CD8-positive, alpha-beta memory T cell (primary cell): ENCODE results near the gene NRSN2. TPM values are rescaled to one million over a fixed set of nuclear protein-coding genes. Genes with fewer than 3 reads are reported as not detected.
A peak's percentile ranks its signal among the peaks of the same experiment; 100 is the strongest.
"Not testable (repeated sequence)": the region's sequence is repeated elsewhere in the genome, so short reads cannot be mapped to it uniquely, and the experiment has no call there.

Source experiments
- CTCF ChIA-PET: fragments of 350-600 bp; sonication (Branson Sonifier 250); formaldehyde crosslinking; loops from one replicate; lab custom pipeline; 2021; ENCODE audit warnings: antibody characterized with exemption; lab: Charles Lee
- POLR2A ChIA-PET: fragments of 350-600 bp; sonication (Branson Sonifier 250); formaldehyde crosslinking; loops from one replicate; lab custom pipeline; 2021; ENCODE audit warnings: antibody characterized with exemption; lab: Charles Lee
- DNase-seq, 5 donors: peaks; one replicate each; pipeline versions ENCODE4 v3.0.0 to v3.0.0-alpha.2; 2020 to 2022; ENCODE audit warnings: mixed read lengths in 1 of 5
- H3K27ac ChIP-seq: one replicate; pipeline ENCODE4 v1.7.0; 2013; ENCODE audit warnings: low read depth, mild to moderate bottlenecking, low read length, moderate library complexity
- H3K27me3 ChIP-seq: 2 replicates; pipeline ENCODE4 v1.7.0; 2013; ENCODE audit warnings: low read length, mild to moderate bottlenecking; ENCODE audit not compliant: insufficient read depth, poor library complexity, severe bottlenecking
- H3K36me3 ChIP-seq: 2 replicates; pipeline ENCODE4 v1.7.0; 2013; ENCODE audit warnings: mild to moderate bottlenecking, low read length, moderate library complexity; ENCODE audit not compliant: insufficient read depth
- H3K4me1 ChIP-seq: 2 replicates; pipeline ENCODE4 v1.7.0; 2013; ENCODE audit warnings: mild to moderate bottlenecking, low read length, moderate library complexity; ENCODE audit not compliant: insufficient read depth
- H3K4me3 ChIP-seq: 2 replicates; pipeline ENCODE4 v1.7.0; 2013; ENCODE audit warnings: mild to moderate bottlenecking, low read length
- H3K9me3 ChIP-seq: 2 replicates; pipeline ENCODE4 v1.7.0; 2013; ENCODE audit warnings: mild to moderate bottlenecking, low read length
- H3K27ac Mint-ChIP-seq, 8 donors: one replicate each; pipeline ENCODE4 v1.8.0; 2020 to 2021; ENCODE audit warnings: mixed read lengths in 8 of 8, mild to moderate bottlenecking in 6 of 8, inconsistent platforms in 3 of 8, moderate library complexity in 3 of 8
- H3K27me3 Mint-ChIP-seq, 2 donors: one replicate each; pipeline ENCODE4 v1.8.0; 2020 to 2021; ENCODE audit warnings: mixed read lengths in 2 of 2, mild to moderate bottlenecking in 1 of 2, moderate library complexity in 1 of 2
- H3K36me3 Mint-ChIP-seq, 3 donors: one replicate each; pipeline ENCODE4 v1.8.0; 2020 to 2021; ENCODE audit warnings: mixed read lengths in 3 of 3, inconsistent platforms in 1 of 3, mild to moderate bottlenecking in 1 of 3
- H3K4me1 Mint-ChIP-seq, 3 donors: one replicate each; pipeline ENCODE4 v1.8.0; 2020 to 2021; ENCODE audit warnings: mixed read lengths in 3 of 3, inconsistent platforms in 1 of 3, mild to moderate bottlenecking in 1 of 3
- H3K4me3 Mint-ChIP-seq, 7 donors: one replicate each; pipeline ENCODE4 v1.8.0; 2020 to 2021; ENCODE audit warnings: mixed read lengths in 7 of 7, mild to moderate bottlenecking in 6 of 7, moderate library complexity in 4 of 7, inconsistent platforms in 2 of 7
- H3K9me3 Mint-ChIP-seq, 5 donors: one replicate each; pipeline ENCODE4 v1.8.0; 2020 to 2022; ENCODE audit warnings: mixed read lengths in 5 of 5, mild to moderate bottlenecking in 3 of 5, moderate library complexity in 2 of 5, inconsistent platforms in 1 of 5
- polyA plus RNA-seq: library from polyadenylated mRNA; unstranded; fragments of 300-500 nt; fragmentation: Illumina TruSeq; gene quantifications from one replicate; pipeline ENCODE4 v1.2.3, GENCODE V29; 2021
- total RNA-seq, 2 experiments: library from RNA; stranded (reverse); gene quantifications; one replicate each; pipeline ENCODE4 v1.2.3, GENCODE V29; 2021

The NRSN2 gene
- total and polyA plus RNA-seq, 3 experiments from 2014 or later, result 1.0 to 9.5 (median 7.6) TPM

GRCh38 chr20:376089-376488, 29.2 kb downstream of the NRSN2 start:
- DNase-seq, result no peak
- Histone ChIP-seq H3K27me3 (no peaks in the 10 kb centered on the region), H3K9me3 (no peaks in the 10 kb centered on the region), H3K36me3 (no peaks in the 10 kb centered on the region), H3K4me1 (peaks cover 16% of the 10 kb centered on the region), H3K27ac (peak overlapping the region; percentile 54), H3K4me3 (no peak overlapping the region)
- POLR2A ChIA-PET, result no interaction called here
- H3K4me3 Mint-ChIP-seq, result peak overlapping the region in 1 of 7 donors; percentile 82
- no peaks in the 10 kb centered on the region for H3K9me3 Mint-ChIP-seq
- H3K27ac Mint-ChIP-seq, result no peak overlapping the region
- H3K4me1 Mint-ChIP-seq, result peaks cover 0 to 2% (median 0%) of the 10 kb centered on the region in 3 donors
- H3K27me3 Mint-ChIP-seq, result no peaks in the 10 kb centered on the region
- no peaks in the 10 kb centered on the region for H3K36me3 Mint-ChIP-seq
- CTCF ChIA-PET, result no interaction called here

DNA sequence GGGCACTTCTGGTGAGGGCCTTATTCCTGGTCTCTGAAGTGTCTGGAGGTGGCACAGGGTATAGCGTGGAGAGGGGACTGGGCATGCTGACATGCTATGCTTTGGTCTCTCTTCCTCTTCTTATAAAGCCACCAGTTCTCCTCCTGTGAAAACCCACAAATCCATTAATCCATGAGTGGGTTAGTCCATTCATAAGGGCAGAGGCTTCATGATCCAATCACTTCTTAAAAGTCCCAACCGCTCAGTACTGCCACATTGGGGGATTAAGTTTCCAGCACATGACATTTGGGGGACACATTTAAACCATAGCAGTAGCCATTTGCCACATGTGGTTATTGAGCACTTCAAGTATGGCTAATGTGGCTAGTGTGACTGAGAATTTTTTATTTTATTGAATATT, 29.8 kb downstream of the NRSN2 start:
- peak overlapping the region in 1 of 8 donors; percentile 67 for H3K27ac Mint-ChIP-seq
- no peaks in the 10 kb centered on the region for H3K36me3 Mint-ChIP-seq
- peak overlapping the region in 1 of 7 donors; percentile 82 for H3K4me3 Mint-ChIP-seq
- CTCF ChIA-PET, result no interaction called here
- Histone ChIP-seq H3K4me1 (peaks cover 15% of the 10 kb centered on the region), H3K27ac (no peak overlapping the region), H3K9me3 (no peaks in the 10 kb centered on the region), H3K4me3 (no peak overlapping the region), H3K27me3 (no peaks in the 10 kb centered on the region), H3K36me3 (no peaks in the 10 kb centered on the region)
- DNase-seq, result peak in 1 of 5 donors; percentile 9
- H3K4me1 Mint-ChIP-seq, result peaks cover 0 to 2% (median 0%) of the 10 kb centered on the region in 3 donors
- POLR2A ChIA-PET, result no interaction called here
- H3K9me3 Mint-ChIP-seq, result no peaks in the 10 kb centered on the region
- no peaks in the 10 kb centered on the region for H3K27me3 Mint-ChIP-seq

DNA sequence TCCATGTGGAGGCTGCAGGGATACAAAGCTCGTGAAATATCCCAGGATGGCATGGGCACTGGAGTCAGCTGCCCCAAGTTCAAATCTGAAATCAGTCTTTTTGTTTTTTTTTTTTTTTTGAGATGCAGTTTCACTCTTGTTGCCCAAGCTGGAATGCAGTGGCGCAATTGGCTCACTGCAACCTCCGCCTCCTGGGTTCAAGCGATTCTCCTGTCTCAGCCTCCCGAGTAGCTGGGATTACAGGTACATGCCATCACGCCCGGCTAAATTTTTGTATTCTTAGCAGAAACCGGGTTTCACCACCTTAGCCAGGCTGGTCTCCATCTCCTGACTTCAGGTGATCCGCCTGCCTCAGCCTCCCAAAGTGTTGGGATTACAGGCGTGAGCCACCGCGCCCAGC, 30.7 kb downstream of the NRSN2 start:
- H3K4me3 Mint-ChIP-seq, result peak overlapping the region in 1 of 7 donors; percentile 11
- H3K27me3 ChIP-seq, H3K27ac ChIP-seq, H3K27ac Mint-ChIP-seq, H3K27me3 Mint-ChIP-seq, H3K36me3 ChIP-seq, H3K4me1 Mint-ChIP-seq, CTCF ChIA-PET, H3K9me3 Mint-ChIP-seq, H3K4me3 ChIP-seq, H3K9me3 ChIP-seq, H3K36me3 Mint-ChIP-seq, POLR2A ChIA-PET: not testable (repeated sequence)
- H3K4me1 ChIP-seq, result peaks cover 12% of the 10 kb centered on the region
- DNase-seq, result peak in 1 of 5 donors; percentile 3

GRCh38 chr20:378961-379336, 32.0 kb downstream of the NRSN2 start:
- POLR2A ChIA-PET, result no interaction called here
- Histone ChIP-seq H3K9me3 (no peaks in the 10 kb centered on the region), H3K4me1 (peaks cover 5% of the 10 kb centered on the region), H3K27me3 (no peaks in the 10 kb centered on the region), H3K27ac (peak overlapping the region; percentile 65), H3K4me3 (no peak overlapping the region), H3K36me3 (no peaks in the 10 kb centered on the region)
- Mint-ChIP-seq H3K4me3 (peak overlapping the region in 2 of 7 donors; percentile 82 to 89), H3K9me3 (no peaks in the 10 kb centered on the region), H3K4me1 (peaks cover 0 to 12% (median 5%) of the 10 kb centered on the region in 3 donors), H3K27ac (no peak overlapping the region), H3K36me3 (no peaks in the 10 kb centered on the region), H3K27me3 (no peaks in the 10 kb centered on the region)
- peak in 1 of 5 donors; percentile 28 for DNase-seq
- CTCF ChIA-PET, result no interaction called here

- H3K36me3 Mint-ChIP-seq, result peaks cover 0 to 5% (median under 1%) of the 10 kb centered on the region in 3 donors
- Histone ChIP-seq H3K9me3 (no peaks in the 10 kb centered on the region), H3K4me3 (peak overlapping the region; percentile 53), H3K27me3 (no peaks in the 10 kb centered on the region), H3K36me3 (no peaks in the 10 kb centered on the region), H3K4me1 (peaks cover 5% of the 10 kb centered on the region), H3K27ac (peak overlapping the region; percentile 74)
- H3K27ac Mint-ChIP-seq, result peak overlapping the region in 5 of 8 donors; percentile 29 to 84 (median 70)
- ChIA-PET POLR2A (interaction anchor here (0.7 to 1.2 kb wide), 3 partner anchors 27 to 163 kb away, joined by 3 read pairs; no protein-coding TSS in a partner anchor), CTCF (interaction anchor here (0.6 to 4.5 kb wide), 7 partner anchors 9 to 264 kb away, joined by 3 to 17 read pairs (median 3); no protein-coding TSS in a partner anchor)
- H3K9me3 Mint-ChIP-seq, result no peaks in the 10 kb centered on the region
- H3K4me1 Mint-ChIP-seq, result peaks cover 1 to 16% (median 5%) of the 10 kb centered on the region in 3 donors
- H3K27me3 Mint-ChIP-seq, result peaks cover 0 to 2% of the 10 kb centered on the region in 2 donors
- DNase-seq, result peak; percentile 31 to 65 (median 38)
- peak overlapping the region; percentile 80 to 93 (median 85) for H3K4me3 Mint-ChIP-seq
These were observed 34.1 kb downstream of the NRSN2 start for GRCh38 chr20:380763-381580.

- H3K27ac Mint-ChIP-seq, result peak overlapping the region; percentile 56 to 92 (median 84)
- Histone ChIP-seq H3K27ac (peak overlapping the region; percentile 74), H3K9me3 (no peaks in the 10 kb centered on the region), H3K4me1 (peaks cover 5% of the 10 kb centered on the region), H3K27me3 (no peaks in the 10 kb centered on the region), H3K36me3 (no peaks in the 10 kb centered on the region), H3K4me3 (peak overlapping the region; percentile 53)
- no peaks in the 10 kb centered on the region for H3K9me3 Mint-ChIP-seq
- peaks cover 1 to 16% (median 5%) of the 10 kb centered on the region in 3 donors for H3K4me1 Mint-ChIP-seq
- H3K4me3 Mint-ChIP-seq, result peak overlapping the region; percentile 78 to 93 (median 85)
- H3K27me3 Mint-ChIP-seq, result peaks cover 0 to 2% of the 10 kb centered on the region in 2 donors
- peaks cover 0 to 7% (median 2%) of the 10 kb centered on the region in 3 donors for H3K36me3 Mint-ChIP-seq
- CTCF ChIA-PET, result interaction anchor here (0.9 to 4.5 kb wide), 4 partner anchors 9 to 50 kb away, joined by 3 to 17 read pairs (median 4); no protein-coding TSS in a partner anchor
- POLR2A ChIA-PET, result interaction anchor here (1.2 kb wide), 1 partner anchor 26 kb away, joined by 3 read pairs; no protein-coding TSS in a partner anchor
- DNase-seq, result peak; percentile 52 to 85 (median 65)
These were observed 34.8 kb downstream of the NRSN2 start for GRCh38 chr20:381581-382290.

- H3K4me3 Mint-ChIP-seq, result peak overlapping the region; percentile 78 to 93 (median 85)
- no peaks in the 10 kb centered on the region for H3K9me3 ChIP-seq
- peaks cover 1 to 16% (median 5%) of the 10 kb centered on the region in 3 donors for H3K4me1 Mint-ChIP-seq
- no peaks in the 10 kb centered on the region for H3K9me3 Mint-ChIP-seq
- no peaks in the 10 kb centered on the region for H3K27me3 ChIP-seq
- H3K4me1 ChIP-seq, result peaks cover 5% of the 10 kb centered on the region
- H3K27ac ChIP-seq, result peak overlapping the region; percentile 48
- no peaks in the 10 kb centered on the region for H3K36me3 ChIP-seq
- peaks cover 0 to 11% (median 2%) of the 10 kb centered on the region in 3 donors for H3K36me3 Mint-ChIP-seq
- H3K27me3 Mint-ChIP-seq, result peaks cover 0 to 2% of the 10 kb centered on the region in 2 donors
- ChIA-PET CTCF (interaction anchor here (0.9 to 4.5 kb wide), 4 partner anchors 8 to 24 kb away, joined by 3 to 17 read pairs (median 4); no protein-coding TSS in a partner anchor), POLR2A (interaction anchor here (1.2 kb wide), 1 partner anchor 25 kb away, joined by 3 read pairs; no protein-coding TSS in a partner anchor)
- peak overlapping the region; percentile 11 for H3K4me3 ChIP-seq
- H3K27ac Mint-ChIP-seq, result peak overlapping the region; percentile 56 to 88 (median 84)
- no peak for DNase-seq
These were observed 35.6 kb downstream of the NRSN2 start for GRCh38 chr20:382291-383115.
